OCI-LY7 (cell line): ENCODE results near the gene PTGES3. TPM values are rescaled to one million over a fixed set of nuclear protein-coding genes. Genes with fewer than 3 reads are reported as not detected.
A peak's percentile ranks its signal among the peaks of the same experiment; 100 is the strongest.

Experiments
- BruUV-seq: library from RNA; stranded (reverse); fragments of 400-500 nt; replicated peaks from 2 replicates; lab custom pipeline; 2021; lab: Mats Ljungman, UMichigan
- CTCF ChIA-PET: fragments of 300-600 bp; sonication (Branson Sonifier 250); formaldehyde crosslinking; loops from one replicate; lab custom pipeline; 2022; ENCODE audit warnings: antibody characterized with exemption; ENCODE audit not compliant: unreplicated experiment; lab: Charles Lee
- POLR2A ChIA-PET: fragments of 300-600 bp; sonication (Branson Sonifier 250); formaldehyde crosslinking; loops from one replicate; lab custom pipeline; 2022; ENCODE audit warnings: antibody characterized with exemption; lab: Charles Lee
- DNase-seq: peaks from one replicate; pipeline ENCODE4 v3.0.0-alpha.2; 2015; ENCODE audit warnings: low spot score
- H2AFZ ChIP-seq: fragments of 200-600 bp; sonication (generic), shearing (Covaris generic); 2 replicates; pipeline ENCODE4 v1.6.1; 2014; ENCODE audit warnings: mild to moderate bottlenecking, antibody characterized with exemption, low read length, moderate library complexity
- H3K27ac ChIP-seq: fragments of 200-600 bp; sonication (generic); 2 replicates; pipeline ENCODE4 v1.5.1; 2014; ENCODE audit warnings: mixed run types, low read depth, mild to moderate bottlenecking, moderate library complexity, low read length, inconsistent platforms; ENCODE audit not compliant: poor library complexity, severe bottlenecking
- H3K36me3 ChIP-seq: fragments of 200-600 bp; sonication (generic); 2 replicates; pipeline ENCODE4 v1.6.1; 2014; ENCODE audit warnings: mild to moderate bottlenecking, antibody characterized with exemption, low read length, moderate library complexity, mixed read lengths; ENCODE audit not compliant: insufficient read depth
- H3K4me1 ChIP-seq: fragments of 200-600 bp; sonication (generic); 2 replicates; pipeline ENCODE4 v1.5.1; 2014; ENCODE audit warnings: mild to moderate bottlenecking, low read length; ENCODE audit not compliant: insufficient read depth, poor library complexity, severe bottlenecking
- H3K4me2 ChIP-seq: fragments of 200-600 bp; sonication (generic); 2 replicates; pipeline ENCODE4 v1.6.1; 2014; ENCODE audit warnings: mild to moderate bottlenecking, low read length
- H3K4me3 ChIP-seq: fragments of 200-600 bp; sonication (generic); 2 replicates; pipeline ENCODE4 v1.5.1; 2014; ENCODE audit warnings: mild to moderate bottlenecking, low read depth, low read length; ENCODE audit not compliant: poor library complexity, severe bottlenecking
- H3K79me2 ChIP-seq: fragments of 200-600 bp; sonication (generic); 2 replicates; pipeline ENCODE4 v1.6.1; 2016; ENCODE audit warnings: low read depth, mild to moderate bottlenecking, low read length, moderate library complexity, mixed read lengths; ENCODE audit not compliant: insufficient read depth
- H3K9me2 ChIP-seq: fragments of 200-600 bp; sonication (generic); 2 replicates; pipeline ENCODE4 v1.6.1; 2016; ENCODE audit warnings: mild to moderate bottlenecking, low read length, mixed read lengths; ENCODE audit not compliant: insufficient read depth
- H3K9me3 ChIP-seq: fragments of 200-600 bp; sonication (generic); 2 replicates; pipeline ENCODE4 v1.6.1; 2014; ENCODE audit warnings: mild to moderate bottlenecking, mixed run types, low read length, mixed read lengths
- H4K20me1 ChIP-seq: fragments of 200-600 bp; sonication (generic); 2 replicates; pipeline ENCODE4 v1.6.1; 2014; ENCODE audit warnings: mild to moderate bottlenecking, antibody characterized with exemption, low read length, moderate library complexity, mixed read lengths; ENCODE audit not compliant: insufficient read depth
- CTCF ChIP-seq: fragments of 200-600 bp; sonication (generic); conservative IDR thresholded peaks from 2 replicates; pipeline ENCODE4 v1.5.1; 2014; ENCODE audit warnings: mild to moderate bottlenecking, antibody characterized with exemption, low read length, moderate library complexity, mixed read lengths
- EZH2phosphoT487 ChIP-seq: fragments of 200-600 bp; sonication (generic); IDR thresholded peaks from 2 replicates; pipeline ENCODE4 v1.6.1; 2018; ENCODE audit warnings: low read depth, borderline replicate concordance, mild to moderate bottlenecking, mixed run types, antibody characterized with exemption, low read length, moderate library complexity, mixed read lengths
- intact Hi-C: fragments of 100-400 bp; cut with micrococcal nuclease; formaldehyde crosslinking; loops from one replicate; pipeline ENCODE4 v1.10.0; 2022; ENCODE audit not compliant: unreplicated experiment
- total RNA-seq, 2 experiments: library from RNA; depleted of rRNA in 1 of 2; stranded (reverse); fragments of >200 nt in 1 of 2; shearing (Covaris generic) in 1 of 2; gene quantifications; 2 replicates each; pipeline ENCODE4 v1.2.3, GENCODE V29; 2014 to 2022

Gene PTGES3
- total RNA-seq, 2 experiments from 2014 or later: 91.2 to 269 TPM

DNA sequence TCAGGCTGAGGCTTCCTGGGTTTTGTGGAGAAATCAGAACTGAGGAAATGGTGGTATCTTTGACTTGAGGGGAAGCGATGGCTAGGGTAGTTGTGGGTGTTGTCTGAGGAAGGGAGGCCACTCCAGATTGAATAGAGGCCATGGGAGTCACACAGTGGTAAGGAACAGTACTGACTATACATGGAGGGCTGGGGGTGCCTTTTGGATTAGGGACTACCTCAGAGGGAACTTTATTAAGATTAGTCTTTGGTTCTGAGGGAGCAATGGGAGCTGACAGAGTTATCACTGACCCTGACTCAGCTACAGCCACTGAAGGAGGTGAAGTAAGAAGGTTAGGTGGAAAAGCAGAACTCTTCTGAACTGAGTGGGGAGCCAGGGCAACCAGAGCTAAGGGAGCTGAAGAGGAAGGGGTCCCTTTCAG, 32.7 kb upstream of the PTGES3 start:
- intact Hi-C loops: no loop called here
- peaks cover 73% of the 10 kb centered on the region for H3K4me1 ChIP-seq
- CTCF ChIA-PET: interaction anchor here (0.9 kb wide), 1 partner anchor 84 kb away, joined by 7 read pairs; no protein-coding TSS in a partner anchor
- H3K36me3 ChIP-seq: peaks cover 88% of the 10 kb centered on the region
- peak overlapping the region; percentile 28 for H3K27ac ChIP-seq
- peak overlapping the region; percentile 93 for H3K4me3 ChIP-seq
- H3K9me3 ChIP-seq: no peaks in the 10 kb centered on the region
- no TSS peak for BruUV-seq
- DNase-seq: no peak
- H3K9me2 ChIP-seq: no peaks in the 10 kb centered on the region
- TF ChIP-seq EZH2phosphoT487: no peak
- no peak for TF ChIP-seq CTCF
- no peak overlapping the region for H2AFZ ChIP-seq
- peaks cover 90% of the 10 kb centered on the region for H3K79me2 ChIP-seq
- peaks cover 62% of the 10 kb centered on the region for H4K20me1 ChIP-seq
- POLR2A ChIA-PET: interaction anchor here (0.5 to 0.7 kb wide), 3 partner anchors 20 to 47 kb away, joined by 3 to 8 read pairs (median 5); no protein-coding TSS in a partner anchor
- peak overlapping the region; percentile 83 for H3K4me2 ChIP-seq

DNA sequence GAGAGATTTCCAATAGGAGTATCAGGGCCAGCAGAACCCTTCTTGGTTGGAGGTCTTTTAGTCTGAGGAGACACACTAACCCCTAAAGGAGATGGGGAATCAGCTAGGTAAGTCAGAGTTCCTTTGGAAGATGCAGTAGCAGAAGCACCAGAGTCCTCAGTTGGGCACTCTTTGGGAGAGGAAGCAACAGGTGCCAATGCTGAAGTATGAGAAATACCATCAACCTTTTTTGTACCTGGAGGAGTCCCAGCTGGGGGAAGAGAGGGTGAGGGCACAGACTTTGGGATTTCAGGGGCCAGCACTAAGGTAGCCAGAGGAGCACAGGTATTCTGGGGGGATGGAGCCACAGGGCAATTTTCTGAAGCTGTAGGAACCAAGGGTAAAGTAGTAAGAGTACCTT, 31.0 kb upstream of the PTGES3 start:
- Histone ChIP-seq H3K4me2 (peak overlapping the region; percentile 83), H2AFZ (no peak overlapping the region), H3K4me3 (no peak overlapping the region), H3K9me2 (no peaks in the 10 kb centered on the region), H3K4me1 (peaks cover 71% of the 10 kb centered on the region), H3K79me2 (peaks cover 91% of the 10 kb centered on the region), H3K9me3 (no peaks in the 10 kb centered on the region), H4K20me1 (peaks cover 68% of the 10 kb centered on the region), H3K36me3 (peaks cover 97% of the 10 kb centered on the region), H3K27ac (peak overlapping the region; percentile 28)
- DNase-seq: no peak
- intact Hi-C loops: no loop called here
- BruUV-seq: no TSS peak
- POLR2A ChIA-PET: interaction anchor here (0.5 to 1.1 kb wide), 7 partner anchors 14 to 666 kb away, joined by 3 to 4 read pairs (median 3); no protein-coding TSS in a partner anchor
- CTCF ChIA-PET: no interaction called here
- TF ChIP-seq CTCF: no peak

DNA sequence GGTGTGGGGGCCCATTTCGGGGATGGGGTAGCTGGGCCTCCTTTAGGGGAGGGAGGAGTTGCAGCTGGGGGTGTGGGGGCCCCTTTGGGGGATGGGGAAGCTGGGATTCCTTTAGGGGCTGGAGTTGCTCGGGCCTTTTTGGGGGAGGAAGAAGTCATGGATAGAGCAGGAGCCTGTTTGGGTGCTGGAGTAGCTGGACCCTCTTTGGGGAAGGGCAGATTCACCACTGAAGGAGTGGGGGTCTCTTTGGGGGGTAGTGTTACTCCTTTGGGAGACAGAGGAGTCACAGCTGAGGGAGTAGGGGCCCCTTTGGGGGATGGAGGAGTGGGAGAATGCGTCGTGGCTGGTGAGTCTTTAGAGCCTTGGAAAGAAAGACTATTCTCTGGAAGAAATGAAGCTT, 30.6 kb upstream of the PTGES3 start:
- CTCF ChIA-PET: interaction anchor here (0.6 kb wide), 1 partner anchor 205 kb away, joined by 3 read pairs; no protein-coding TSS in a partner anchor
- Histone ChIP-seq H3K36me3 (peaks cover 97% of the 10 kb centered on the region), H3K4me3 (no peak overlapping the region), H3K9me2 (no peaks in the 10 kb centered on the region), H3K4me1 (peaks cover 70% of the 10 kb centered on the region), H4K20me1 (peaks cover 64% of the 10 kb centered on the region), H3K79me2 (peaks cover 87% of the 10 kb centered on the region), H3K27ac (peak overlapping the region; percentile 28), H2AFZ (no peak overlapping the region), H3K4me2 (peak overlapping the region; percentile 83), H3K9me3 (no peaks in the 10 kb centered on the region)
- intact Hi-C loops: no loop called here
- DNase-seq: no peak
- TF ChIP-seq CTCF: no peak
- no peak for TF ChIP-seq EZH2phosphoT487
- POLR2A ChIA-PET: interaction anchor here (0.6 to 1.1 kb wide), 8 partner anchors 13 to 367 kb away, joined by 3 to 7 read pairs (median 4); no protein-coding TSS in a partner anchor
- BruUV-seq: no TSS peak
